HG03045 (cell line): ENCODE data around the gene KLHL29.

ENCODE experiments used
- ATAC-seq: cut with Tn5 transposase; IDR thresholded peaks from one replicate; pipeline ENCODE4 v1.9.1; 2021; ENCODE audit warnings: mild to moderate bottlenecking, moderate library complexity; ENCODE audit not compliant: unreplicated experiment

Gene KLHL29

DNA sequence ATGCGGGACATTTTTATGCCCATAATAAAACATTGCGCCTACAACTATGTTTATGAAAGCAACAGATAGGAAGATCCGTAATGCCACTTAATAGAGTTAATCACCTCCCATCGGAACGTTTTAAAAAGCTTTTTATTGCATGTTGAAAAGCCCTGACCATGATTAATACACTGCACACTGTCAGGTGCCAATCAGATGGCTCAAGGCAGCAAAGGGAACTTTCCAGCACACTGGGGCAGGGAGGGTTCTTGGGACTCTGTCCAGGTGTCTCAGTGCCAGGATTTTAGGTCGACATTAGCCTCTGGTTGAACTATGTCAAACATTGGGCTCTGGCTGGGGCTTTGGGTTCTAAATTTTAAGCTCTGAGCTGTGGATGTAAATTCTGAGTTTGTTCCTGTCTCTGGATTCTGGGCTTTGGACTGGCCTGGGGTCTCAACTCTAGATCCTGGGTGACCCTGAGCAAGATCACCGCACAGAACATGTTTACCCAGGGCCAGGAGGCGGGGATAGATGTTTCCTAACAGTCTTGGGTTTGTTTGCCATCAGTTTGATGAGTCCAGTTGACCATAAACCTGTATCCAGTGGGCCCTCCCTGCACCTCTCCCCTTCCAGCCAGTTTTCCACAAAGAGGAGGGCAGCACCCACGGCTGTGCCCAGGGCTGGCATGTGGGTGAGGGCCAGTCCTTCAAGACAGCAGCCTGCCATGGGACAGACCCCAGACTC is 279.2 kb downstream of the KLHL29 start:
- ATAC-seq: no peak

- ATAC-seq: no peak
Measured at GRCh38 chr2:23666241-23666979, 281.4 kb downstream of the KLHL29 start.

DNA sequence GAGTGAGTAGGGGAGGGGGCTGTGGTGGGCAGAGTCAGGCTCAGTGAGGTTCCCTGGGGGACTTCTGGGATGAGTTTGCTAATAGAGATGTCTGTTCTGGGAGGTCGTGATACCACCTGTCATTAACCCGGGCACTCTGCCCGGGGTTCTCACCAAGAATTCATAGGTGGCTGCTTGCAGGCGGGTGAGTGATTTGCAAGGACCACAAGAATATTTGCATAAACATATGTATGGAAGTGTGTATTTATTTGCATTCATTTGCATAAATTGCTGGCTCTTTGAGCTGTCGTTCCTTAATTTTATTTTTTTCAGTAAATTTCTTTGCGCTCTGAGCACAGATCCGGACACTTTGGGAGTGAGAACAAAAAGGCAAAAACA is 282.0 kb downstream of the KLHL29 start:
- ATAC-seq: no peak

DNA sequence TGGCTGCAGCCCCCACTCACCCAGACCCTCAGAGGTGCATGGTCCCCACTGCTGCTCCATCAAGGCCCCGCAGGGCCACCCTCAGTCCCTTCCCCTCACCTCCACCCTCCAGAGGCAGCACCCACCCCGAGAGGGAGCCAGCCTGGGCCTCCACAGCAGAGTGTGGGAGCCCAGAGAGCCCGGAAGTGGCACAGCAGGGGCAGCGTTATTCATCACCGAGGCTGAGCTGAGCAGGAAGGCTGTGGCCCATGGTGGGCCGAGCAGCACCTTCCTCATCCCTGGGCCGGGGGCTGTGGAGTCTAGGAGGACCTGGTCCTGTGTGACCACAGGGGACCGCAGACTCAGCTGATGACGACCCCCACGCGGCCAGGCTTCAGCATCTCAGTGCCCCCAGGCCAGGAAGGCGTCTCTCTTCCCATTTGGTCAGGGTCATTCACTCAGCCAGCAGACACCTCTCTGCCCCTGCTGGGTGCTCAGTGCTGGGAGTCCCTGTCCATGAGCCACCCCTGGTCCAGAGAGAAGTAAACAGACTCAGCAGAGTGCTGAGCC is 283.9 kb downstream of the KLHL29 start:
- ATAC-seq: no peak

DNA sequence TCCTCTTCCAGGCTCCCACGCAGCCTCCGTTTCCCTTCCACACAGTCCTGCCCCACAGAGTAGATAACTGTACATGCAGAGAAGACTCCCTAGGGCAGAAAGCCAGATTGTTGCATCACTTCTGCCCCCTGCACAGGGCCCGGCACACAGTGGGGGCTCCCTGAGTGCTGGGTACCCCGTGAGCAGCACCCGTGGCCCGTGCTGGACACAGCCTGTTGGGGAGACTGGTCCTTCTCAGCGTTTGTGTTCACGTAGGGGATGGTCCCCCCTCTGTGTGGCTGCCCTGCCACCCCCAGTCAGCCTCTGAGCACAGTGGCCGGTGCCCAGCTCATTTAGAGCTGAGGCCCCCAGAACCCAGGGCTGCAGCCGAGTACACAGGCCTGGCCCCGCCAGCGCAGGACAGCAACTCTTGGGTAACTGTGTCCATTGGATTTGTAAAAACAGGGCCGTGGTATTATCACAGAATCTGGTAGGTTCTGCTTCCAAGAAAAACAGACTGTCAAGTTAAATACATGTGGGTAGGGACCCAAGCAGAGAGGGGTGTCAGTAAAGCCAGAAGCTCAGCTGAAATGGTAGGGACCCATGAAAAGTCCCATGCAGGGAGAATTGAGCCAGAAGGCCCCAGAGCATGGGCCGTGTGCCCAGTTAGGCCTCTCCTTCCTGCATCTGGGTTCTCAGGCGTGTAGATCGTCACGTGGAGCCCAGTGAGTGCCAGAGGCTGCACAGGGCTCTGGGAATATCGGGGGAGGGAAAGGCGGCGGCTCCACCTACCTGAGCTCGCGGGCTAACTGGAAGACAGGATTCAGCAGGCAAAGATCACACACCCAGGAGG is 284.6 kb downstream of the KLHL29 start:
- no peak for ATAC-seq

- ATAC-seq: no peak
Measured at GRCh38 chr2:23670245-23670592, 285.2 kb downstream of the KLHL29 start.

DNA sequence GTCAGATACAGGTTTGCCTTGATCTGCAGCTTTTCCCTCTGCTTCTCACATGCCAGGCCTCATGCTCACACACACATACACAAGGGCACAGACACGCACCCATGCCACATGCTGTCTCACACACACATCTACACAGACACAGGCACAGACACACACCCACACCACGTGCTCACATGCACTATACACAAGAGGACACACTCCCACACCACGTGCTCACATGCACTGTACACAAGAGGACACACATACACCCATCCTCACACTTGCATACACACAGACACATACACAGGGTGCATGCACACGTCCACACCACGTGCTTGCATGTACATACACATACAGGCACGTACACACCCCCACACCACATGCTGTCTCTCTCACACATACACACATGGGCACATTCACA is 288.1 kb downstream of the KLHL29 start:
- no peak for ATAC-seq

DNA sequence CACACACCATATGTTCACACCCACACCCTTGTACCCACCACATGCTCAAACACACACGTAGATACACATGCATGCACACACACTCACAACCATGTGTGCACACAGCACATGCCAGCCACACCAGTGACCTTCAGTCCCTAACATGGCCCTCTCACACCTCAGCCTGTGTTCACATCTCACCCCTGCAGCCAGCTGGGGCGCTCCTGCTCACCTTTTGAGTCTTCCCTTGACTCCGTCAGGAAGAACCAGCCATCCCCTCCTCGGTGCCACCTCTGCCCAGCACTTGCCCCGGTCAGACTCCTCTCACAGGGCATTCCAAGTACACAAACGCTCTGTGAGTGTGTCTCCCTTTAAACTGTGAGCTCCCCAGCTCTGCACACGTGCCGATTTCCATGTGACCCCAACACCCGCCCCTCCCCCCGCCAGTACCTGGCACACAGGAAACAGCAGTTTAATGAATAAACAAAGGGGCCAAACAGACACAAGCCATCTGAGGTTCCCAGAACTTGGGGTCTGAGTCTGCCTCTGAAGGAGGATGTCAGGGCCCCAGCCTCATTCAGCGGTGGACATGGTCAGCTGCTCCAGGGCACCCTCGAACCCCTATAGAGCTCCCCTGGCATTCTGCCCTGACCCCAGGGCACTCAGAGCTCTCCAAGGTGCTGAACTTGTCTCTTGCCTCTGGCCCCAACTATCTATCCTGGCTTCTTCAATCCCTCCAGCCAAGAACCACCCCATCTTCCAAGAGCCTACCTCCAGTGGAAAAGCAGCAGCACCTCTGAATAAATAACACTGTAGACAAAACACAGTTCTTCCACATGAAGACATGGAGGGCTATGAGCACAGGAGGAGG is 289.1 kb downstream of the KLHL29 start:
- no peak for ATAC-seq

DNA sequence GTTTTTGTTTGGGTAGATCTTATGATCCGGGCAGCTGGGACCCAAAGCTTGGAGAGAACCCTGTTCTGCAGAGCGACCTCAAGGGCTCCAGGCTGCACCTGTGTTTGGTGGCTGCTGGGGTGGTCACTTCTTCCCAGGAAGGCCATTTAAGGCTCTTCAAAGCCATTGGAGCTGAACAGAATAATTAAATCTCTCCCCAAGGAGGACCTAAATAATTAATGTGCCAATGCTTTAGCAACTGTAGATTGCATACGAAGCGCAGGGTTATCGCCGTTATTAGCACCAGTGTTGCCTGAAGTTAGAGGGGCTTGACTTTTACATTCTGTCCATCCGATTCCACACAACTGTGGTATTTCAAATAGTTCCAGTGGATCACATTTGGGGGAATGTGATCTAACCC is 290.5 kb downstream of the KLHL29 start:
- ATAC-seq: no peak

DNA sequence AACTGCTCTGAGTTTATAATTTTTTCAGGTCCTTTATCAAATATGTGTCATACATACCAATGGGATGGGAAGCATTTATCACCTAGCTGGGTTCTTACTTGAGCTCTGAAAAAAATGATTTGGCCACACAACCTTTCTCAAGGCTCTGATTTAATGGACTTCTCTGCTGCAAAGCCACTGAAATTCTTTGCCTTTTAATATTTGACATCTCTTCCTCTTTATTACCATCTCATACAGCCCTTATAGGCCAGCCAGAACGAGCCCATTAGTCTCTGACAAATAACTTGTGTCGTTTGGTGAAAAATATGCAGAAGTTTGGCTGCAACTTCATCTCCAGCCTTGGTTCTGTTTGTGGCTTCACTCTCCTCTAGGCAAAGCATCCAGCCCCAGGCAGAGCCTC is 292.9 kb downstream of the KLHL29 start:
- no peak for ATAC-seq

- no peak for ATAC-seq
Measured at GRCh38 chr2:23679044-23679443, 294.1 kb downstream of the KLHL29 start.

GRCh38 chr2:23680951-23681350 is 296.0 kb downstream of the KLHL29 start:
- no peak for ATAC-seq

GRCh38 chr2:23681356-23682140 is 296.6 kb downstream of the KLHL29 start:
- no peak for ATAC-seq

- ATAC-seq: no peak
Measured at GRCh38 chr2:23682481-23682880, 297.5 kb downstream of the KLHL29 start.

GRCh38 chr2:23683001-23683400 is 298.0 kb downstream of the KLHL29 start:
- ATAC-seq: no peak

GRCh38 chr2:23684395-23685176 is 299.6 kb downstream of the KLHL29 start:
- ATAC-seq: no peak

DNA sequence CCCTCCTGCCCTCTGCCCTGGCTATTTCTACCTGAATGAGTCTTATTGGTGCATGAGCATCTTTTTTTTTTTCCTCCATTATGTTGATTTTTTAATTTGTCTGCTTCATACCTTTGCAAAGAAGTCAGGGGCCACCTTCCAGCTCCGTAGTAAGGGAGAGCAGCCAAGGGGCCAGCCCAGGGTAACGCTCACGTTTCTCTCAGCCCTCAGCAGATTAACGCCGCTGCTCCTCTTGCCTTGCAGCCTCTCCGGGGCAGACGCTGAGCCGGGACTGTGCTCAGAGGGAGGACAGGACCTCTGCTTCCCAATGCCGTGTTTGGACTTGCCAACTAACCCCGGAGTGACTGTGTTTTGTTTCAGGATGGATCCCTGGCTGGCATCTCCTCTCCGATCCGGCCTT is 300.2 kb downstream of the KLHL29 start:
- ATAC-seq: no peak

DNA sequence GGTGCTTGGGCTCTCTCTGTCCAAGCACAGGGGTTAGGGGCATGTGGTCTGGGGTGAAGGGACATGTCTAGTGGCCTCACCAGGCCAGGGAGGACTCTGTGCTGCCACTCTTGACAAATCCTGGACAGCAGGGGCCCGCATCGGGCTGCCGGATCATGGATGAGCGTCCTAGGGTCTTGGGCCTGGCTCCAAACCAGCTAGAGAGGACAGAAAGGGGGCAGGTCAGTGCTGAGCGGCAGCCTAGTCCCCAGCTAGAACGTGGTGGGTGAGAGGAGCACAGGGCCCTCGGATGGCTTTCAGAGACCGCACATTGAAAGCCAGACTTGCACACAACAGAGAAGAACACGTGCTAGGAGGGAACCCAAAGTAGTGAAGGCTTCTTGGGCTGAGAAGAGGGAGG is 300.7 kb downstream of the KLHL29 start:
- ATAC-seq: no peak

- no peak for ATAC-seq
Measured at GRCh38 chr2:23686405-23687029, 301.5 kb downstream of the KLHL29 start.
